GM12875 (cell line): ENCODE results near the gene TTC39C.
A peak's percentile ranks its signal among the peaks of the same experiment; 100 is the strongest.

Experiments
- H3K4me3 ChIP-seq: one replicate; pipeline ENCODE4 v1.5.1; 2011; ENCODE audit warnings: low read depth, low read length, control low read depth
- CTCF ChIP-seq: IDR thresholded peaks from 2 replicates; pipeline ENCODE4 v1.5.1; 2011; ENCODE audit warnings: low read depth, mild to moderate bottlenecking, control low read depth, inconsistent platforms, low read length, moderate library complexity, borderline replicate concordance; ENCODE audit not compliant: insufficient read depth

The TTC39C gene

DNA sequence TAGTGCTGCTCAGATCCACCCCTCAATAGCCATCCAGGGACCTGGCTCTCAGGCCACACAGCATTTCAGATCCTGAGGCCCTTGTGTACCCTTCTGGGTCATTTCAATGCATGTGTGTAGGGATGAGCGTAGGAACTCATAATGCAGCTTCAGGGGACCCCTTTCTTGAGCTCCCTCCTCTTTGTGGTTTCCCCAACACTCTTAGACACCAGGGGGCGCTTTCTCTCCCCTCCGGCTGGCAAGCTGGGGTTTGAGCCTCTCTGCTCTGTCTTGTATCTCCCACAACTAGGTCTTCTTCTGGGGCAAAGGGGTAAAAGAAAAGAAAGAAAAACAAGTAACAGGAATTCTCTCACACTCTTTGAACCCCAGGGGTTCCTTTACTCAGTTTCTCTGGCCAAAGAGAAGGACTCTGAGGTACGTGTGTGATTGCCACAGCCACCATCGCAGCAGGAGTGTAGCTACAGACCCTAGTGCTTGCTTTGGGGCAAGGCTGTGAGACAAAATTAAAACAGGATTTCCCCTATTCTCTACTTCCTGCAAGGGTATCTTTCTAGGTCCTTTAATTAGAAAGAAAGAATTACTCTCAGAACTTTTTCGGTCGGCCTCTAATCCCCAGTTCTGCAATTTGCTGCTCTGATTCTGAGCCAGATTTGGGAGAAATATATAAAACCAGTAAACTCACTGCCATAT, 162.3 kb downstream of the TTC39C start:
- TF ChIP-seq CTCF: peak; percentile 83
- peak overlapping the region; percentile 34 for H3K4me3 ChIP-seq

DNA sequence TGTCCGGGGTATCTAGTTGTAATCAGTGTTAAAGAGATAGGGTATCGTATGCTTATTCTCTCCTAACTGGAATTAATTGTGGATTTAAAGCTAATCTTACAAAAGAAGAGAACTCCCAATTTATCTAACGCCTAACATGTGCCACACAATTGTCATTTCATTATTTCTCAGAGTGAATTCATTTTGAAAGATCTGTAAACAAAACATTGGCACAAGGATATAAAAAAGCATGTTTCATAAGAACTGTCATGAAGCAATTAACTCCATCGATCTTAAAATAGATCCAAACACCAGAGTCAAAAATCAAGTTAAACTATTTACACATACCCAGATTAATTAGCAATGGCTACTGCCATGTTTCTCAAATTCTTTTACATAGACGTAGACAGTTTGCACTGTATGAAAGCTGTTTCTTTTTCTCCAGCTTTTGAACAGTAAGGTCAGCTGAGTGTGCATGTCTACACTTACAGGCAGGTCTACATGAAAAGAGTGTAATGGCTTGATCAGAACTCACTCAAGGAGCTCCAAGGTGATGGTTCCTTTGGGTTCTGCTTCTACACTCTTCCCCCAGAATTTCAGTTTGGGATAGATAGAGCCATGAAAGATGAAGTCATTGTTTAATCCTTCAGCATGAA, 163.1 kb downstream of the TTC39C start:
- no peak overlapping the region for H3K4me3 ChIP-seq
- TF ChIP-seq CTCF: no peak

GRCh38 chr18:24180048-24180447, 165.5 kb downstream of the TTC39C start:
- no peak for TF ChIP-seq CTCF
- H3K4me3 ChIP-seq: no peak overlapping the region

DNA sequence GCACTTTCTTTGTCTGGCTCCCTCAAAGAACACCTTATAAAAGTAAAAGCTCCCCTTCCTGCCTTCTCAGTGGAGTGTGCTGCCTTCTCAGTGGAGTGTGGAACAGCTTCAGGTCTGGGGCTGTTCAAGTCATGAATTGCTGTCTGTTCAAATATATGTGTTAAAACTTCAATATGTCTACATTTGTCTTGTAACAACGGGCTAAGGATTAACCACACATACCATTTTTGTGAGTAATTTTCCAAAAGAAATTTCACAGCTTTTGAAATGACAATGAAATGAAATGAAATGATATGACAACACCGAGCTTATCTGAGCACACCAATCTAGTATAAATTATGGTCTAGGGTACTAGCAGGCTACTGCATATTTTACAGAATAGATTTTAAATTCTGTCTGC, 167.3 kb downstream of the TTC39C start:
- no peak overlapping the region for H3K4me3 ChIP-seq
- no peak for TF ChIP-seq CTCF
